ENCODE data around the gene MACROH2A1. TPM values are rescaled to one million over a fixed set of nuclear protein-coding genes. Genes with fewer than 3 reads are reported as not detected.

Gene MACROH2A1
- total RNA-seq, 4 donors from 2014 or later = 278 to 355 (median 319) TPM

GRCh38 chr5:135324897-135325650 is 74.0 kb downstream of the MACROH2A1 start:
- Histone ChIP-seq H3K27ac (peak overlapping the region; percentile 58 to 81 (median 78)), H3K36me3 (no peaks in the 10 kb centered on the region), H3K27me3 (no peaks in the 10 kb centered on the region), H3K4me3 (no peak overlapping the region), H3K4me1 (peaks cover 8 to 62% (median 15%) of the 10 kb centered on the region in 3 donors), H3K9me3 (no peaks in the 10 kb centered on the region)
- no peak for DNase-seq
- WGBS, 2 donors = 36 to 50% methylated on average over 7 to 8 of the region's 17 CpGs
- intact Hi-C loops (cut with DNase I) = loop anchor here (10.0 kb wide), 1 partner anchor 110 kb away; no protein-coding TSS in a partner anchor
- TF ChIP-seq CTCF (IDR thresholded peaks at IDR 0.05) (no peak), POLR2A (IDR thresholded peaks at IDR 0.05) (no peak)

DNA sequence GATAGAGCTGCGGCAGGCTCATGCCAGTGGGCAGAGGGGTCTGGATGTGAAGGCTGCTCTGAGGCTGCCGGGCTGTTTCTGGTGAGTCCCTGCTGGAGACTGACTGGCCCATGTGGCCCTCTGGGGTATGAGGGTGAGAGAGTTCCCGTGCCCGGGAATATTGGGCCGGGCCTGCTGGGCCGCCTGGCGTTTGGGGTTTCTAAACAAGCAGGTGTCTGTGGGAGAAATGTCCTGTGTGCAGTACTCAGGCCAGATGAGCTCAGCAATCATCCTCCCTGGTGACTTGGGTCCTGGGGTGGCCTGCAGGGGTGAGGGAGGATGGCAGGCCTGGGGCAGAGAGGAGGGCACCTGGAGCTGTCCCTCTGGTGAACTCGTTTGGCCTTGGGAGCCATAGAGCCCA is 74.9 kb downstream of the MACROH2A1 start:
- peaks cover 8 to 53% (median 15%) of the 10 kb centered on the region in 3 donors for H3K4me1 ChIP-seq
- DNase-seq = no peak
- 100% methylated on average over 2 of the region's 8 CpGs; no CpG with 5 or more reads in 1 of the 2 donors for WGBS, 2 donors
- H3K4me3 ChIP-seq = no peak overlapping the region
- peak overlapping the region in 3 of 4 donors; percentile 77 to 81 (median 79) for H3K27ac ChIP-seq
- TF ChIP-seq CTCF (IDR thresholded peaks at IDR 0.05) = no peak
- no peak for TF ChIP-seq POLR2A (IDR thresholded peaks at IDR 0.05)
- no peaks in the 10 kb centered on the region for H3K9me3 ChIP-seq
- H3K27me3 ChIP-seq = no peaks in the 10 kb centered on the region
- intact Hi-C loops (cut with DNase I) = loop anchor here (10.0 kb wide), 1 partner anchor 109 kb away; no protein-coding TSS in a partner anchor
- no peaks in the 10 kb centered on the region for H3K36me3 ChIP-seq

- H3K36me3 ChIP-seq = no peaks in the 10 kb centered on the region
- H3K27me3 ChIP-seq = no peaks in the 10 kb centered on the region
- 100% methylated on average over 4 of the region's 8 CpGs; no CpG with 5 or more reads in 1 of the 2 donors for WGBS, 2 donors
- no peak overlapping the region for H3K4me3 ChIP-seq
- TF ChIP-seq POLR2A (IDR thresholded peaks at IDR 0.05) = no peak
- H3K9me3 ChIP-seq = no peaks in the 10 kb centered on the region
- intact Hi-C loops (cut with DNase I) = loop anchor here (10.0 kb wide), 1 partner anchor 109 kb away; no protein-coding TSS in a partner anchor
- peaks cover 8 to 49% (median 15%) of the 10 kb centered on the region in 3 donors for H3K4me1 ChIP-seq
- DNase-seq = no peak
- H3K27ac ChIP-seq = peak overlapping the region in 1 of 4 donors; percentile 81
Measured at GRCh38 chr5:135323701-135324132, 75.3 kb downstream of the MACROH2A1 start.

GRCh38 chr5:135323227-135323626 is 75.8 kb downstream of the MACROH2A1 start:
- Histone ChIP-seq H3K4me1 (peaks cover 8 to 44% (median 15%) of the 10 kb centered on the region in 3 donors), H3K27me3 (no peaks in the 10 kb centered on the region), H3K27ac (no peak overlapping the region), H3K36me3 (no peaks in the 10 kb centered on the region), H3K9me3 (no peaks in the 10 kb centered on the region), H3K4me3 (no peak overlapping the region)
- intact Hi-C loops (cut with DNase I) = loop anchor here (10.0 kb wide), 1 partner anchor 108 kb away; no protein-coding TSS in a partner anchor
- TF ChIP-seq CTCF (IDR thresholded peaks at IDR 0.05) (no peak), POLR2A (IDR thresholded peaks at IDR 0.05) (no peak)
- WGBS, 2 donors = 92 to 97% methylated on average over 7 to 8 of the region's 8 CpGs
- no peak for DNase-seq

DNA sequence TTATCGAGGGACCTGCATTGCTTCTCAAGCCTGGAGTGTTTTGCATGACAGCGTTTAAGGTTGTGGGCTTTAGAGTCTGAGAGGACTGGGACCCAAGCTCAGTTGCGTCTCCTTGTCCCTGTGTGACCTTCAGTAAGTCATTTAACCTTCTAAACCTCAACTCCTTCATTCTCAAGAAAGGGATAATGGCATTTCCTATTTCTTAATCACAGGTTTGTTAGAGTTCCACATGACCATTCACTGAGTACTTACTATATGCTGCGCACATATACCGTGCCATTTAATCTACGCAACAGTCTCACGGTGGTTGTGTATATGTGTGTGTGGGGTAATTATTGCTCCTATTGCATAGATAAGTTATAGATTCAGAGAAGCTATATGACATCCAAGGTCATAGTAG is 76.3 kb downstream of the MACROH2A1 start:
- 93 to 95% methylated on average over 7 of the region's 7 CpGs for WGBS, 2 donors
- Histone ChIP-seq H3K9me3 (no peaks in the 10 kb centered on the region), H3K27me3 (no peaks in the 10 kb centered on the region), H3K4me3 (no peak overlapping the region), H3K27ac (no peak overlapping the region), H3K36me3 (no peaks in the 10 kb centered on the region), H3K4me1 (peaks cover 8 to 39% (median 15%) of the 10 kb centered on the region in 3 donors)
- no peak for DNase-seq
- intact Hi-C loops (cut with DNase I) = loop anchor here (10.0 kb wide), 1 partner anchor 108 kb away; no protein-coding TSS in a partner anchor
- TF ChIP-seq POLR2A (IDR thresholded peaks at IDR 0.05) = no peak
- TF ChIP-seq CTCF (IDR thresholded peaks at IDR 0.05) = no peak
